ENCODE results near the gene PRKG1.
"Not testable (repeated sequence)": the region's sequence is repeated elsewhere in the genome, so short reads cannot be mapped to it uniquely, and the experiment has no call there.

The PRKG1 gene

DNA sequence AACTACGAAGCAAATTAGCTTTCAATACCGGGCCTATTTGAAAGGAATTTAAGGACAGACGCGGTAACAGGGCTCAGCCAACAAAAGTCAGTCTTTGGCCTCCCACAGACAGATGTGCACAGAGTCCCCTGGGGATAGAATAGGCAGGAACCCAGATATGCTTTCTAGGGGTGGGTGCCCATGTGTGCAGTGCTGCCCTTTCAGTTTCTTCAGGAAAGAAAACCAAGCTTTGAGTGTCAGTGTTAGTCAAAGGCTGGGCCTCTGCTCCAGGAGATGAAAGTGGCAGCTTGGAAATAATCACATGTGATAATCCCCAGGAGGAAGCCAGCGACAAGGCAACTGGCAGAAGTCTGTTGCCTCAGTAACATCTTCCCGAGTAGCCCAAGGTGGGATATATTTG is 668.9 kb downstream of the PRKG1 start:
- no peak for TF ChIP-seq CTCF (IDR thresholded peaks at IDR 0.05; ENCODE audit: low read depth, low read length)
- H3K4me3 ChIP-seq (ENCODE audit: low read depth, low read length), result no peak overlapping the region

DNA sequence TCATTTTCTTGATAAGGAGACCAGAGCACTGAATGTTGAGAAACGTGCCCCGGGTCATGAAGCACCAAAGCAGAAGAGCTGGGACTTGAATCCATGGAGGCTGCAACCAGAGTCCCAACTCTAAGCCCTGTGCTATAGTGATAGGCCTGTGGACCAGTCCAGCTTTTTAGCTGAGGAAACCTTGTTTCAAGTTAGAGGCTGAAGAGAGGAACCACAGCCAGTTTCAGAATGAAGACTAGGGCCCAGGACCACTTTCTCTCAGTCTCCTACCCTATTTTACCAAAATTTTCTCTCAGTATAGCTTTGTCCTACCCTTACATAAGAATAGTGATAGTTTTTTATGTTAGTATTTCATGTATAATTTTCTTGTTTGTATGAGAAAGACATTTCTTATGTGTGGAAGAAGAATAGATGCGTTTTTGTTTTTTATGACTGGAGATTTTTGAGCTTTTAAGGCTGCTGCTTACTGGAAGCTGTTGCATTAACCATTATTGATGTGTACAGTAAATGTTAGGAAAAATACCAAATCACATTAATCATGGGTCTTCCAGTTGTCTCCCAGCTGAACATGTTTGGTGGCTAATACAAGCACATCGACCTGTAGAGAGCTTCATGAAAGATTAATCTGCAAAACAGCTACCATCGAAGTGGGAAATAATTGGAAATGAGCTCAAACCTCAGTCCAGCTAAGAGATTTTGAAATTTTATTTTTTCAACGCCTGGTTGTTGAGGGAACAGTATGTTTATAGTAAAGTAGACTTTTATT is 670.1 kb downstream of the PRKG1 start:
- H3K4me3 ChIP-seq (ENCODE audit: low read depth, low read length), result no peak overlapping the region
- TF ChIP-seq CTCF (IDR thresholded peaks at IDR 0.05; ENCODE audit: low read depth, low read length), result no peak

DNA sequence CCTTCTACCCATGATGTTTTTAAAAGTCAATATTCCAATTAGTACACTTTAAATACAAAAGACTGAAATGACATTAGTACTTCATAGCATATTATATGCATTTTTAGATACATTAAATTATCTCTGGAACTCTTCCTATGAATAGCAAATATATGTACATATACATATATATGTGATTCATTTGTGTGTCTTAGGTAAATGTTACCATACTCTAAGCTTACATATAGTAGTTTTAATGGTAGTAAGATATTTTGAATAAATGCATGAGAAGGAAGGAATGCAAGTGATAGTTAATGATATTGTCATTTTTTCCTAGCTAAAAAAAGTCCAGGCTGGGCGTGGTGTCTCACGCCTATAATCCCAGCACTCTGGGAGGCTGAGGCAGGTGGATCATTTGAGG is 671.1 kb downstream of the PRKG1 start:
- TF ChIP-seq CTCF (IDR thresholded peaks at IDR 0.05; ENCODE audit: low read depth, low read length), result no peak

DNA sequence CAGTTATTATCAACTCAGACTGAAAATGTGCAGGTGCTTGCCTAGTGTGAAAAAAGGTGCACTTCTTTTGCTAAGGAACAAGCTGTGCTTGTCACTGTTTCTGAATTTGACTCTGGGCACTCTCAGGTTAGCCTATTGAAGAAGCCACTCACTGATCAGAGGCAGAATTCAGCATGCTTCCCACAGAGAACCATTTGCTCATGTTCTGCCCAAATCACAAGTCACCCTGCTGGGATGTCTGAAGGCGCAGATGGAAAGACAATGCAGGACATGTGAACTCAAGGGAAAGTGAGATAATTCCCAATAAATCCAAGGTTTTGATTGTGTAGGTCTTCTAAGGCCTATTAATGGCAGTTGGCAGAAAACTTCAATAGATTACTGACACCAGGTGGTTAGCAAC is 672.9 kb downstream of the PRKG1 start:
- no peak for TF ChIP-seq CTCF (IDR thresholded peaks at IDR 0.05; ENCODE audit: low read depth, low read length)

More for the DNA sequence above, 671.1 kb downstream of the PRKG1 start:
- H3K4me3 ChIP-seq (ENCODE audit: low read depth, low read length), result no peak overlapping the region

GRCh38 chr10:51748959-51749358 is 674.7 kb downstream of the PRKG1 start:
- H3K4me3 ChIP-seq (ENCODE audit: low read depth, low read length), result no peak overlapping the region
- no peak for TF ChIP-seq CTCF (IDR thresholded peaks at IDR 0.05; ENCODE audit: low read depth, low read length)

More for the DNA sequence above, 672.9 kb downstream of the PRKG1 start:
- no peak overlapping the region for H3K4me3 ChIP-seq (ENCODE audit: low read depth, low read length)

- H3K4me3 ChIP-seq (ENCODE audit: low read depth, low read length), result no peak overlapping the region
- no peak for TF ChIP-seq CTCF (IDR thresholded peaks at IDR 0.05; ENCODE audit: low read depth, low read length)
Measured at GRCh38 chr10:51758366-51758765, 684.1 kb downstream of the PRKG1 start.

DNA sequence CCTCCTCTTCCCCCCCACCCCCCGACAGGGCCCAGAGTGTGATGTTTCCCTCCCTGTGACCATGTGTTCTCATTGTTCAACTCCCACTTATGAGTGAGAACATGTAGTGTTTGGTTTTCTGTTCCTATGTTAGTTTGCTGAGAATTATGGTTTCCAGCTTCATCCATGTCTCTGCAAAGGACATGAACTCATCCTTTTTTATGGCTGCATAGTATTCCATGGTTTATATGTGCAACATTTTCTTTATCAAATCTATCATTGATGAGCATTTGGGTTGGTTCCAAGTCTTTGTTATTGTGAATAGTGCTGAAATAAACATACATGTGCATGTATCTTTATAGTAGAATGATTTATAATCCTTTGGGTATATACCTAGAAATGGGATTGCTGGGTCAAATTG is 684.6 kb downstream of the PRKG1 start:
- H3K4me3 ChIP-seq (ENCODE audit: low read depth, low read length), result not testable (repeated sequence)
